ENCODE results near the gene BACE1.

The BACE1 gene

DNA sequence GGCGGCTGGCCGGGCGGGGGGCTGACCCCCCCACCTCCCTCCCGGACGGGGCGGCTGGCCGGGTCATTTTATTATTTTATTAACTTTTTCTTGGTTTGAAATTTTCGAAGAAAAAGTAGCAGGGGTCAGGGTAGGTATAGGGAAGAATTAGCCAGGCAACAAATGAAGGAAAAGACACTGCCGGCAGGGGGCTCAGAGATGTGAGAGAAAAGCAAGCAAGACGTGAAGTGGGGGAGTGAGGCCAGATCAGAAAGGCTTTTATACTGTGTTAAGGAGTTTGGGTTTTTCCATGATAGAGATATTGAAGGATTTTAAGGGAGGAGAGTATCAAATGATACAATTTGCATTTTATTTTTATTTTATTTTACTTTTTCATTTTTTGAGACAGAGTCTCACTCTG is 64.5 kb downstream of the BACE1 start:
- Histone ChIP-seq H3K27ac (ENCODE audit: low read depth, low read length, poor library complexity, severe bottlenecking) (no peak overlapping the region), H2AFZ (ENCODE audit: low read length) (no peak overlapping the region), H3K9ac (ENCODE audit: low read length) (no peak overlapping the region), H3F3A (ENCODE audit: insufficient read depth, low read length) (no peaks in the 10 kb centered on the region), H3K9me3 (ENCODE audit: low read length) (no peaks in the 10 kb centered on the region), H3K4me2 (ENCODE audit: low read length) (no peak overlapping the region), H3K4me3 (ENCODE audit: low read depth, low read length, poor library complexity, severe bottlenecking) (no peak overlapping the region), H4K20me1 (ENCODE audit: insufficient read depth, low read length) (no peaks in the 10 kb centered on the region), H3K36me3 (ENCODE audit: insufficient read depth, low read length) (peaks cover 20% of the 10 kb centered on the region), H3K79me2 (ENCODE audit: insufficient read depth, low read length) (no peaks in the 10 kb centered on the region), H3K9me2 (ENCODE audit: low read depth, low read length) (no peaks in the 10 kb centered on the region), H3K27me3 (ENCODE audit: insufficient read depth, low read length) (no peaks in the 10 kb centered on the region), H3K4me1 (ENCODE audit: insufficient read depth, low read length, severe bottlenecking) (no peaks in the 10 kb centered on the region)
- TF ChIP-seq, protein P1, sequence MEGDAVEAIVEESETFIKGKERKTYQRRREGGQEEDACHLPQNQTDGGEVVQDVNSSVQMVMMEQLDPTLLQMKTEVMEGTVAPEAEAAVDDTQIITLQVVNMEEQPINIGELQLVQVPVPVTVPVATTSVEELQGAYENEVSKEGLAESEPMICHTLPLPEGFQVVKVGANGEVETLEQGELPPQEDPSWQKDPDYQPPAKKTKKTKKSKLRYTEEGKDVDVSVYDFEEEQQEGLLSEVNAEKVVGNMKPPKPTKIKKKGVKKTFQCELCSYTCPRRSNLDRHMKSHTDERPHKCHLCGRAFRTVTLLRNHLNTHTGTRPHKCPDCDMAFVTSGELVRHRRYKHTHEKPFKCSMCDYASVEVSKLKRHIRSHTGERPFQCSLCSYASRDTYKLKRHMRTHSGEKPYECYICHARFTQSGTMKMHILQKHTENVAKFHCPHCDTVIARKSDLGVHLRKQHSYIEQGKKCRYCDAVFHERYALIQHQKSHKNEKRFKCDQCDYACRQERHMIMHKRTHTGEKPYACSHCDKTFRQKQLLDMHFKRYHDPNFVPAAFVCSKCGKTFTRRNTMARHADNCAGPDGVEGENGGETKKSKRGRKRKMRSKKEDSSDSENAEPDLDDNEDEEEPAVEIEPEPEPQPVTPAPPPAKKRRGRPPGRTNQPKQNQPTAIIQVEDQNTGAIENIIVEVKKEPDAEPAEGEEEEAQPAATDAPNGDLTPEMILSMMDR (IDR thresholded peaks at IDR 0.05; ENCODE audit: low read length) = no peak
- TF ChIP-seq EZH2 (IDR thresholded peaks at IDR 0.05; ENCODE audit: borderline replicate concordance, low read length) = no peak

DNA sequence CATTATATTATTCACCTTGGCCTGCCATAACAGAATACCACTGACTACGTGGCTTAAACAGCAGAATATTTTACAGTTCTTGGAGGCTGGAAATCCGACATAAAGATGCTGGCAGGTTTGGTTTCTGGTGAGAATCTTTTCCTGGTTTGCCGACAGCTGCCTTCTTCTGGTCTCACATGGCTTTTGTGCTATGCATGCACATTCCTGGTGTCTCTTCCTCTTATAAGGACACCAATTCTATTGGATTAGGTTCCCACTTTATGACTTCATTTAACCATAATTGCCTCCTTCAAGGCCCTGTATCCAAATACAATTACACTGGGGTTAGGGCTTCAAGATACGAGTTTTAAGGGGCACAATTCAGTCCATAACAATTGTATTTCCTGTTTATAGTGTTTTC is 66.5 kb downstream of the BACE1 start:
- Histone ChIP-seq H3K79me2 (ENCODE audit: insufficient read depth, low read length) (no peaks in the 10 kb centered on the region), H4K20me1 (ENCODE audit: insufficient read depth, low read length) (no peaks in the 10 kb centered on the region), H3K27ac (ENCODE audit: low read depth, low read length, poor library complexity, severe bottlenecking) (no peak overlapping the region), H3K4me2 (ENCODE audit: low read length) (no peak overlapping the region), H2AFZ (ENCODE audit: low read length) (no peak overlapping the region), H3K9me2 (ENCODE audit: low read depth, low read length) (no peaks in the 10 kb centered on the region), H3K4me3 (ENCODE audit: low read depth, low read length, poor library complexity, severe bottlenecking) (no peak overlapping the region), H3K27me3 (ENCODE audit: insufficient read depth, low read length) (no peaks in the 10 kb centered on the region), H3K36me3 (ENCODE audit: insufficient read depth, low read length) (peaks cover 30% of the 10 kb centered on the region), H3F3A (ENCODE audit: insufficient read depth, low read length) (no peaks in the 10 kb centered on the region), H3K9ac (ENCODE audit: low read length) (no peak overlapping the region), H3K9me3 (ENCODE audit: low read length) (no peaks in the 10 kb centered on the region), H3K4me1 (ENCODE audit: insufficient read depth, low read length, severe bottlenecking) (no peaks in the 10 kb centered on the region)
- TF ChIP-seq EZH2 (IDR thresholded peaks at IDR 0.05; ENCODE audit: borderline replicate concordance, low read length) = no peak
- TF ChIP-seq, protein P1 (IDR thresholded peaks at IDR 0.05; ENCODE audit: low read length) = no peak

DNA sequence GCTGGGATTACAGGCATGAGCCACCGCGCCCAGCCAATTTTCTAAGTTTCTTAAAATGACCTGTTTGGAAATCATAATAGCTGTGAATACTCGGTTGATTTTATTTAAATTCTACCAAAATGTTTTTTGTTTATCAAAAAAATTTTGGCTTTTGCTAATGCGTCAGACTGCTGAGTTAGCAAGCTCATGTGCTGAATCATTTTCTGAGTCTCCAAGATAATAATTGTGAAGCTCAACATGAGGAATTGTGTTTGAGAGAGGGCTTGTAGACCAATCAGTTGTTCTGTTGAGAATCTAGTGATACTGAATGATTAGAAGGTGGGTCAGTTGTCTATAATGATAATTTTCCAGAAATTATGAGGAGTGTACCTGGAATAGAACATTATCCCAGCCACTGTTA is 67.7 kb downstream of the BACE1 start:
- H3K27me3 ChIP-seq (ENCODE audit: insufficient read depth, low read length) = no peaks in the 10 kb centered on the region
- H3K9me3 ChIP-seq (ENCODE audit: low read length) = no peaks in the 10 kb centered on the region
- no peak overlapping the region for H3K27ac ChIP-seq (ENCODE audit: low read depth, low read length, poor library complexity, severe bottlenecking)
- no peaks in the 10 kb centered on the region for H3F3A ChIP-seq (ENCODE audit: insufficient read depth, low read length)
- TF ChIP-seq, protein P1 (IDR thresholded peaks at IDR 0.05; ENCODE audit: low read length) = no peak
- no peak for TF ChIP-seq EZH2 (IDR thresholded peaks at IDR 0.05; ENCODE audit: borderline replicate concordance, low read length)
- no peaks in the 10 kb centered on the region for H4K20me1 ChIP-seq (ENCODE audit: insufficient read depth, low read length)
- no peaks in the 10 kb centered on the region for H3K79me2 ChIP-seq (ENCODE audit: insufficient read depth, low read length)
- H3K4me1 ChIP-seq (ENCODE audit: insufficient read depth, low read length, severe bottlenecking) = no peaks in the 10 kb centered on the region
- H3K4me2 ChIP-seq (ENCODE audit: low read length) = no peak overlapping the region
- no peaks in the 10 kb centered on the region for H3K9me2 ChIP-seq (ENCODE audit: low read depth, low read length)
- H3K9ac ChIP-seq (ENCODE audit: low read length) = no peak overlapping the region
- H2AFZ ChIP-seq (ENCODE audit: low read length) = no peak overlapping the region
- no peak overlapping the region for H3K4me3 ChIP-seq (ENCODE audit: low read depth, low read length, poor library complexity, severe bottlenecking)
- H3K36me3 ChIP-seq (ENCODE audit: insufficient read depth, low read length) = peaks cover 39% of the 10 kb centered on the region

Data from OCI-LY1 (cell line).